NCI-H774 (cell line): ENCODE data around the gene TKTL1.
"Not testable (repeated sequence)": the region's sequence is repeated elsewhere in the genome, so short reads cannot be mapped to it uniquely, and the experiment has no call there.

Experiments
- DNase-seq: peaks from one replicate; lab custom pipeline; 2025; lab: John Stamatoyannopoulos, UW

TKTL1 gene

GRCh38 chrX:154295664-154296310 is at the start of gene TKTL1:
Gene TKTL1, plus strand, starts transcription at chrX:154295795. Its CDS starts 65 bp downstream, at chrX:154295860.
- DNase-seq: no peak

GRCh38 chrX:154247377-154248045 is 48.1 kb upstream of the TKTL1 start:
- not testable (repeated sequence) for DNase-seq

- not testable (repeated sequence) for DNase-seq
These were observed 47.5 kb upstream of the TKTL1 start for GRCh38 chrX:154248076-154248475.

GRCh38 chrX:154257282-154257681 is 38.3 kb upstream of the TKTL1 start, which contains the start of gene OPN1MW3:
Gene OPN1MW3, plus strand, starts transcription at chrX:154257582. Its CDS starts 38 bp downstream, at chrX:154257620.
- DNase-seq: not testable (repeated sequence)

- not testable (repeated sequence) for DNase-seq
These were observed 36.9 kb upstream of the TKTL1 start for GRCh38 chrX:154258711-154259110.

- not testable (repeated sequence) for DNase-seq
These were observed 32.5 kb upstream of the TKTL1 start for GRCh38 chrX:154263072-154263471.

GRCh38 chrX:154269245-154269644 is 26.4 kb upstream of the TKTL1 start:
- not testable (repeated sequence) for DNase-seq

- not testable (repeated sequence) for DNase-seq
These were observed 10.9 kb upstream of the TKTL1 start for GRCh38 chrX:154284489-154285338.

- DNase-seq: not testable (repeated sequence)
These were observed 9.2 kb upstream of the TKTL1 start for GRCh38 chrX:154286406-154286805.

GRCh38 chrX:154294791-154295574 is 612 bp upstream of the TKTL1 start, which contains the start of gene TEX28:
Gene TEX28, minus strand, starts transcription at chrX:154295124. Its CDS starts 3,007 bp downstream, at chrX:154292117.
- no peak for DNase-seq

GRCh38 chrX:154296731-154297130 is 1.1 kb downstream of the TKTL1 start:
- no peak for DNase-seq

GRCh38 chrX:154298312-154298711 is 2.7 kb downstream of the TKTL1 start:
- no peak for DNase-seq

- DNase-seq: no peak
These were observed 5.2 kb downstream of the TKTL1 start for GRCh38 chrX:154300816-154301215.

GRCh38 chrX:154302998-154303397 is 7.4 kb downstream of the TKTL1 start:
- not testable (repeated sequence) for DNase-seq

GRCh38 chrX:154303476-154303875 is 7.9 kb downstream of the TKTL1 start:
- DNase-seq: no peak

- no peak for DNase-seq
These were observed 9.3 kb downstream of the TKTL1 start for GRCh38 chrX:154304846-154305245.

- no peak for DNase-seq
These were observed 10.1 kb downstream of the TKTL1 start for GRCh38 chrX:154305541-154306205.

GRCh38 chrX:154307202-154307601 is 11.6 kb downstream of the TKTL1 start:
- DNase-seq: no peak

GRCh38 chrX:154308108-154308946 is 12.7 kb downstream of the TKTL1 start:
- DNase-seq: no peak
